ENCODE measurements around the gene PIH1D1. TPM values are rescaled to one million over a fixed set of nuclear protein-coding genes. Genes with fewer than 3 reads are reported as not detected.

The PIH1D1 gene
- total and polyA plus RNA-seq, 11 donors: 16.3 to 57.6 (median 31.1) TPM

DNA sequence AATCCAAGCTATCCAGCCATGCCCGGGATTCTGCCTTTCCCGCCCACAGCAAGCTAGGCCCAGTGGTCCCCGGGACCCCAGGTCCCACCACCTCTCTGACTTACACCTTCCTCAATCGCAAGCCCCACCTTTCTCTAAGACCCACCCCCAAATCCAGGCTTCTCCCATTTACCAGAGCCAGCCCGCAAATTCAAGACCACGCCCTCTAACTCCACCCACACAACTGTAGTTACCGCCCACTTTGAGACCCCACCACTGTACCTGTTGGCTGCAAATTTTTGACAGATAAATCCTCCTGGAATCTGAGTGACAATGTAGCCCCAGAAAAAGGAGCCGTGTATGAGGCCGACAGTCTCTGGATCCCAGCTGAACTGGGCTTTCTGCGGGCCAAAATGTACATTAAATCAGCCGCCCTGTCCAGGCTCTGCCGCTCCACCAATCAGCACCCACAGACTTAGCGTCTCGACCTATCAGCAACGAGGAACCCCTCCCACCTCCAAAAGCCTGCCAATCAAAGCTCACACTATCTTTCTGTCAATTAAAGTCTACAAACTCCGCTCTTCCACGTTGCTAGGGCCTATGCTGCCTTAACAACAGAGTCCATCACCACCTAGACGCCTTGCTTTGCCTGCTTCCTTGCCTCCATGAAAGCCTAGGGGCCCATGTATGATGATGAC is 16.6 kb downstream of the PIH1D1 start:
- H3K9me3 ChIP-seq: no peaks in the 10 kb centered on the region

DNA sequence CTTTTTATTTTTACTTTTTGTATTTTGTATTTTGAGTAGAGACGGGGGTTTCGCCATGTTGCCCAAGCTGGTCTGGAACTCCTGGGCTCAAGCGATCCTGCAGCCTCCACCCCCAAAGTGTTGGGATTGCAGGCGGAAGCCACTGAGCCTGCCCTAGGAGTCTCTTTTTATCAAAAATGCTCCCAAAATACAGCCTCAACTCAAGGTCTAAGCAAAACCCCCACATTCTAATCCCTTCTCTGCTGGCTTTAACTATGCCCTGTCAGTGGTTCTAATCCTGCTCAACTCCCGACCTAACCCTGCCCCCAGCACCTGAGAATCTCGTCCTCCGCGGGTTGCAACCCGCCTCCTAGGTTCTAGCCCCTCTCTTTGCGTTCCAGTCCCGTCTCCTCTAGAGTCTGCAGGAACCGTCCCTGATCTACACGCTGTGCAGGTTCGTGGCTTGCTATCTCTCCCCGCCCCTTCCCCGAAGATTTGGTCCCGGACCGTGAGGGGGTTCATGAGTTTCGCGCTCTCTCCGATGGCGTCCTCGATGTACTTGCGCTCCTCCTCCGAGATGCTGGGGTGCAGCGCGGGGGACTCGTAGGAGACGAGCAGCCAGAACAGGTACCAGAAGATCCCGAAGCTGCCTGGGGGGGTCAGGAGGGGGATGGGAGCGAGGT is 18.2 kb downstream of the PIH1D1 start:
- H3K27me3 ChIP-seq: peaks cover 40 to 95% (median 83%) of the 10 kb centered on the region in 9 donors
- H3K9me3 ChIP-seq: no peaks in the 10 kb centered on the region
- WGBS, 4 donors: 21 to 46% (median 30%) methylated on average over 24 to 31 of the region's 31 CpGs

More for the DNA sequence above, 16.6 kb downstream of the PIH1D1 start:
- no peaks in the 10 kb centered on the region for H3K36me3 ChIP-seq
- DNase-seq (no peak), ATAC-seq (no peak)
- no peak for TF ChIP-seq POLR2A (IDR thresholded peaks at IDR 0.05)
- TF ChIP-seq, protein P1, sequence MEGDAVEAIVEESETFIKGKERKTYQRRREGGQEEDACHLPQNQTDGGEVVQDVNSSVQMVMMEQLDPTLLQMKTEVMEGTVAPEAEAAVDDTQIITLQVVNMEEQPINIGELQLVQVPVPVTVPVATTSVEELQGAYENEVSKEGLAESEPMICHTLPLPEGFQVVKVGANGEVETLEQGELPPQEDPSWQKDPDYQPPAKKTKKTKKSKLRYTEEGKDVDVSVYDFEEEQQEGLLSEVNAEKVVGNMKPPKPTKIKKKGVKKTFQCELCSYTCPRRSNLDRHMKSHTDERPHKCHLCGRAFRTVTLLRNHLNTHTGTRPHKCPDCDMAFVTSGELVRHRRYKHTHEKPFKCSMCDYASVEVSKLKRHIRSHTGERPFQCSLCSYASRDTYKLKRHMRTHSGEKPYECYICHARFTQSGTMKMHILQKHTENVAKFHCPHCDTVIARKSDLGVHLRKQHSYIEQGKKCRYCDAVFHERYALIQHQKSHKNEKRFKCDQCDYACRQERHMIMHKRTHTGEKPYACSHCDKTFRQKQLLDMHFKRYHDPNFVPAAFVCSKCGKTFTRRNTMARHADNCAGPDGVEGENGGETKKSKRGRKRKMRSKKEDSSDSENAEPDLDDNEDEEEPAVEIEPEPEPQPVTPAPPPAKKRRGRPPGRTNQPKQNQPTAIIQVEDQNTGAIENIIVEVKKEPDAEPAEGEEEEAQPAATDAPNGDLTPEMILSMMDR (IDR thresholded peaks at IDR 0.05): no peak
- peaks cover 0 to 11% (median 0%) of the 10 kb centered on the region in 12 donors for H3K4me1 ChIP-seq
- no peak overlapping the region for H3K4me3 ChIP-seq
- peaks cover 35 to 96% (median 84%) of the 10 kb centered on the region in 9 donors for H3K27me3 ChIP-seq
- intact Hi-C loops (cut with DNase I): loop anchor here in 1 of 10 donors (5.0 kb wide), 1 partner anchor 38 kb away; no protein-coding TSS in a partner anchor
- H3K27ac ChIP-seq: no peak overlapping the region
- WGBS, 4 donors: 88 to 90% (median 89%) methylated on average over 17 to 18 of the region's 18 CpGs

DNA sequence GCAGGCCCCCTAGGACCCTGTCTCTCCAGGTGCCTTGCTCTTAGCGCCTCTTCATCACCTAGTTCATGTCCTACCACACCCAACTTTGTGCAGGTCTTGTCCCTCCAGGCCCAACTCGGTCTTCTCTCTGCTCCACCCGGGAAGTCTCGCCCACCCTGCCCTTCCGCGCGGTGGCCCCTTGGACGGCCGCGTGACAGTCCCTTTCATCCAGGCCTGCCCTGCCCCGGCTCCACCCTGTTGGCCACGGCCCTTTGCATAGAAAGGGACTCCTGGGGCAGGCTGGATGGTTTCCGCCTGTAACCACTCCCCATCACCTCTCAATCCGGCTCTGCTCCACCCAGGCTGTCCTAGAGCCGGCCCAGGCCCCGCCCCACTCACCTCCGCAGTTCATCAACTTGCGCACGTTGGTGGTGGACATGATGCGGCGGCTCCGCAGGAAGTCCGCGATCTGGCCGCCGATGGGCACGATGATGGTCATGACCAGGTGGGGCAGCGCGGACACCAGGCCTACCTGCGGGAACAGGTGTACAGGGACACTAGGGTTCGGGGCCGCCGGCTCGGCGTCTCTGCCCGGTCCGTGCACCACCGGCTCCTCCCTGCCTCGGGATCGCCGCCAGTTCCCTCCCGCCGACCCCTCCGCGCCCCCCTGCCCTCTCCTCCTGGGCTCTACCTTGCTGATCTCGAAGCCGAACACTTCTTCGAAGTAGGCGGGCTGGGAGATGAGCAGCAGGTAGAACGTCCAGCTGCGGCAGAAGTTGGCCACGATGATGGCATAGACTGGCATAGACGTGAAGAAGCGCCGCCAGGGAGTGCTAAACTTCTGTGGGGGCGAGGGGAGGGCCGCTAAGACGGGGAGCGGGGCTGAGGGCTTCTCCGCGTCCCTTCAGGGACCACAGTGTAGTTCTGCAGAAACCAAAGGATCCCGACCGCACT is 19.2 kb downstream of the PIH1D1 start:
- WGBS, 4 donors: 11 to 22% (median 16%) methylated on average over 49 to 63 of the region's 63 CpGs
- Histone ChIP-seq H3K27ac (no peak overlapping the region), H3K27me3 (peaks cover 49 to 98% (median 87%) of the 10 kb centered on the region in 9 donors), H3K4me1 (peaks cover 0 to 20% (median 6%) of the 10 kb centered on the region in 12 donors), H3K36me3 (no peaks in the 10 kb centered on the region), H3K4me3 (no peak overlapping the region), H3K9me3 (no peaks in the 10 kb centered on the region)
- DNase-seq: no peak
- ATAC-seq: no peak
- intact Hi-C loops (cut with DNase I): loop anchor here in 1 of 10 donors (5.0 kb wide), 1 partner anchor 35 kb away; no protein-coding TSS in a partner anchor
- TF ChIP-seq, protein P1 (IDR thresholded peaks at IDR 0.05): no peak
- no peak for TF ChIP-seq POLR2A (IDR thresholded peaks at IDR 0.05)

More for the DNA sequence above, 18.2 kb downstream of the PIH1D1 start:
- TF ChIP-seq, protein P1 (IDR thresholded peaks at IDR 0.05): no peak
- no peak for TF ChIP-seq POLR2A (IDR thresholded peaks at IDR 0.05)
- ATAC-seq (no peak), DNase-seq (no peak)
- Histone ChIP-seq H3K4me3 (no peak overlapping the region), H3K4me1 (peaks cover 0 to 13% (median under 1%) of the 10 kb centered on the region in 12 donors), H3K36me3 (no peaks in the 10 kb centered on the region), H3K27ac (no peak overlapping the region)
- intact Hi-C loops (cut with DNase I): loop anchor here in 1 of 10 donors (5.0 kb wide), 1 partner anchor 36 kb away; no protein-coding TSS in a partner anchor
